Natural killer cell (primary cell): ENCODE measurements around the gene MAPK8. TPM values are rescaled to one million over a fixed set of nuclear protein-coding genes. Genes with fewer than 3 reads are reported as not detected.

ENCODE experiments used
- ATAC-seq, 3 donors: fragments of 150-1000 bp in 2 of 3; fragments of 200-7000 bp in 1 of 3; cut with Tn5 transposase; 1 replicate in 1 of 3; 2 replicates in 2 of 3; pipeline ENCODE4 v1.10.0; 2021; ENCODE audit warnings: mild to moderate bottlenecking in 2 of 3, moderate library complexity in 2 of 3
- DNase-seq, 2 donors: peaks; one replicate each; pipeline versions ENCODE4 v3.0.0 to v3.0.0-alpha.2; 2013 to 2021; ENCODE audit warnings: mixed read lengths in 1 of 2
- H3K27ac ChIP-seq: one replicate; pipeline ENCODE4 v1.5.1; 2013; ENCODE audit warnings: mild to moderate bottlenecking, low read length
- H3K27me3 ChIP-seq: one replicate; pipeline ENCODE4 v1.6.1; 2013; ENCODE audit warnings: low read length; ENCODE audit not compliant: control insufficient read depth, insufficient read depth
- H3K36me3 ChIP-seq: one replicate; pipeline ENCODE4 v1.6.1; 2013; ENCODE audit warnings: low read length; ENCODE audit not compliant: control insufficient read depth, insufficient read depth
- H3K4me1 ChIP-seq: one replicate; pipeline ENCODE4 v1.6.1; 2013; ENCODE audit warnings: low read length; ENCODE audit not compliant: control insufficient read depth, insufficient read depth
- H3K4me3 ChIP-seq: one replicate; pipeline ENCODE4 v1.5.1; 2013; ENCODE audit warnings: low read length
- H3K9me3 ChIP-seq: one replicate; pipeline ENCODE4 v1.6.1; 2013; ENCODE audit warnings: low read length; ENCODE audit not compliant: control insufficient read depth, insufficient read depth
- H3K27ac Mint-ChIP-seq, 2 donors: one replicate each; pipeline ENCODE4 v1.8.0; 2022; ENCODE audit warnings: mild to moderate bottlenecking in 2 of 2, mixed read lengths in 2 of 2, moderate library complexity in 1 of 2
- H3K27me3 Mint-ChIP-seq, 2 donors: one replicate each; pipeline ENCODE4 v1.8.0; 2022; ENCODE audit warnings: low read depth in 2 of 2, mixed read lengths in 2 of 2
- H3K36me3 Mint-ChIP-seq: one replicate; pipeline ENCODE4 v1.8.0; 2022; ENCODE audit warnings: mixed read lengths
- H3K4me1 Mint-ChIP-seq, 2 donors: one replicate each; pipeline ENCODE4 v1.8.0; 2022; ENCODE audit warnings: mixed read lengths in 2 of 2
- H3K4me3 Mint-ChIP-seq: one replicate; pipeline ENCODE4 v1.8.0; 2022; ENCODE audit warnings: mild to moderate bottlenecking, moderate library complexity, mixed read lengths
- H3K9me3 Mint-ChIP-seq, 2 donors: one replicate each; pipeline ENCODE4 v1.8.0; 2022; ENCODE audit warnings: mixed read lengths in 2 of 2
- WGBS: methylation state at CpG from one replicate; pipeline ENCODE4 v1.1.7; 2013; ENCODE audit warnings: missing lambda C conversion rate; ENCODE audit not compliant: insufficient coverage; 5-methylcytosine and 5-hydroxymethylcytosine counted together
- intact Hi-C: fragments of 100-400 bp; cut with micrococcal nuclease; formaldehyde crosslinking; loops from one replicate; pipeline ENCODE4 v1.14.2; 2022
- total RNA-seq, 4 donors: library from RNA; stranded (reverse); fragments of 120-200 nt in 1 of 4; gene quantifications; one replicate each; pipeline versions ENCODE4 v1.2.3 to v1.2.4, GENCODE V29; 2013 to 2022
- TF ChIP-seq, protein P1 (sequence below): fragments of 200-600 bp; IDR thresholded peaks from one replicate; pipeline ENCODE4 v1.8.0; 2022; ENCODE audit warnings: antibody characterized with exemption

The MAPK8 gene
- total RNA-seq, 3 donors from 2014 or later (not counting 1 experiment from before 2014, with no cell fraction given), result 37.3 to 44.5 (median 40.8) TPM

DNA sequence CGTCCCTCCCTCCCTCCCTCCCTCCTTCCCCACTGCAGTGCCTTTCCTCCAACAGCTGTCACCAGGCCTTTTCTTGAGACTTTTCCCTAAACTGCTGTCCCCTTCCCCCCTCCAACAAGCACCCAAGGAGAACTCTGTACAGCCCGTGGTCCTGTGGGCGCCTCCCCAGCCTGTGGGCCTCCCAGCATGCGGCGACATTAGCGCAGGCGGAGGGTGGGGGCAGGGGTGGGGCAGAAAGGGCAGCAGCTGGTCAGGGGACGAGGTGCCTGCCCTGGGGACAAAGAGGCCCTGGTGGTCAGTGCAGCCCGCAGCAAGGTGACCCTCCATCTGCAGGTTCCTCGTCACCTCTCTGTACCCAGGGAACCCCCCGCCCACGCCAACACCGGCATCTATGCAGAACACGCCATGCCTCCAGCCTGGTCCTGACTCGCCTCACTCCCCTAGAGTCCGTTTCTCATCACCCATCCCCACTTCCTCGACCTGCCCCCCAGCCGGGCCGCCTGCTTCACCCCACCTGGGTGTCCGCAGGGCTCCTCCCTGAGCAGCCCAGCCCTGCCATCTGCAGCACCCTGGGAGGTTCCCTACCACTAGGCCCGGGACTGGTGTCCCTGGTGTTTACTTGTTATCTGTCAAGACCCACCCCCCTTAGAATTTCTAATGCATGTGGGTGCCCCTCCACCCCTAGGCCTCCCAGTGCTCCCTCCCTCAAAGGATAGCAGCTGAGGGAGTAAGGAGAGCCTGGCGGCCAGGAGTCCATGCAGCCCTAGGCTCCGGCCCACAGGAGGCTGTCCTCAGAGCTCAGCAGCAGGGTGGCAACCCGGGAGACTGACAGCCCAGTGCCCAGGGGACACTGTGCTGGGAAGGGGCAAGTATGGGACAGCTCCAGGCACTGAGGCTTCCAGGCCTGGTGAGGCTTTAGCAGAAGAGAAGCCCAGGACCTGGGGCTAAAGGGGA lies 150.6 kb downstream of the MAPK8 start:
- Mint-ChIP-seq H3K9me3 (no peaks in the 10 kb centered on the region), H3K36me3 (no peaks in the 10 kb centered on the region), H3K27ac (no peak overlapping the region), H3K27me3 (no peaks in the 10 kb centered on the region), H3K4me3 (no peak overlapping the region), H3K4me1 (no peaks in the 10 kb centered on the region)
- TF ChIP-seq, protein P1, sequence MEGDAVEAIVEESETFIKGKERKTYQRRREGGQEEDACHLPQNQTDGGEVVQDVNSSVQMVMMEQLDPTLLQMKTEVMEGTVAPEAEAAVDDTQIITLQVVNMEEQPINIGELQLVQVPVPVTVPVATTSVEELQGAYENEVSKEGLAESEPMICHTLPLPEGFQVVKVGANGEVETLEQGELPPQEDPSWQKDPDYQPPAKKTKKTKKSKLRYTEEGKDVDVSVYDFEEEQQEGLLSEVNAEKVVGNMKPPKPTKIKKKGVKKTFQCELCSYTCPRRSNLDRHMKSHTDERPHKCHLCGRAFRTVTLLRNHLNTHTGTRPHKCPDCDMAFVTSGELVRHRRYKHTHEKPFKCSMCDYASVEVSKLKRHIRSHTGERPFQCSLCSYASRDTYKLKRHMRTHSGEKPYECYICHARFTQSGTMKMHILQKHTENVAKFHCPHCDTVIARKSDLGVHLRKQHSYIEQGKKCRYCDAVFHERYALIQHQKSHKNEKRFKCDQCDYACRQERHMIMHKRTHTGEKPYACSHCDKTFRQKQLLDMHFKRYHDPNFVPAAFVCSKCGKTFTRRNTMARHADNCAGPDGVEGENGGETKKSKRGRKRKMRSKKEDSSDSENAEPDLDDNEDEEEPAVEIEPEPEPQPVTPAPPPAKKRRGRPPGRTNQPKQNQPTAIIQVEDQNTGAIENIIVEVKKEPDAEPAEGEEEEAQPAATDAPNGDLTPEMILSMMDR, result no peak
- H3K9me3 ChIP-seq, result no peaks in the 10 kb centered on the region
- no peaks in the 10 kb centered on the region for H3K27me3 ChIP-seq
- DNase-seq, result peak in 1 of 2 donors; percentile 10
- H3K4me1 ChIP-seq, result peaks cover 5% of the 10 kb centered on the region
- intact Hi-C loops, result no loop called here
- ATAC-seq, result no peak
- no peak overlapping the region for H3K27ac ChIP-seq
- 41% methylated on average over 24 of the region's 24 CpGs for WGBS
- no peak overlapping the region for H3K4me3 ChIP-seq
- H3K36me3 ChIP-seq, result no peaks in the 10 kb centered on the region

- H3K27me3 ChIP-seq, result no peaks in the 10 kb centered on the region
- no peaks in the 10 kb centered on the region for H3K9me3 ChIP-seq
- no peaks in the 10 kb centered on the region for H3K36me3 ChIP-seq
- H3K4me1 Mint-ChIP-seq, result no peaks in the 10 kb centered on the region
- no peak overlapping the region for H3K27ac ChIP-seq
- no peak overlapping the region for H3K4me3 ChIP-seq
- no peaks in the 10 kb centered on the region for H3K9me3 Mint-ChIP-seq
- no peaks in the 10 kb centered on the region for H3K36me3 Mint-ChIP-seq
- H3K27me3 Mint-ChIP-seq, result no peaks in the 10 kb centered on the region
- no peak for ATAC-seq
- WGBS, result 61% methylated on average over 5 of the region's 5 CpGs
- TF ChIP-seq, protein P1, result no peak
- no peak overlapping the region for H3K4me3 Mint-ChIP-seq
- H3K27ac Mint-ChIP-seq, result no peak overlapping the region
- no peak for DNase-seq
- intact Hi-C loops, result no loop called here
- peaks cover 5% of the 10 kb centered on the region for H3K4me1 ChIP-seq
Observed at GRCh38 chr10:48457949-48458661, 151.6 kb downstream of the MAPK8 start.

- peaks cover 5% of the 10 kb centered on the region for H3K4me1 ChIP-seq
- Mint-ChIP-seq H3K36me3 (no peaks in the 10 kb centered on the region), H3K4me3 (no peak overlapping the region), H3K4me1 (no peaks in the 10 kb centered on the region), H3K9me3 (no peaks in the 10 kb centered on the region), H3K27ac (no peak overlapping the region), H3K27me3 (no peaks in the 10 kb centered on the region)
- no peaks in the 10 kb centered on the region for H3K9me3 ChIP-seq
- no peak overlapping the region for H3K4me3 ChIP-seq
- ATAC-seq (no peak), DNase-seq (peak in 1 of 2 donors; percentile 7)
- 75% methylated on average over 6 of the region's 6 CpGs for WGBS
- TF ChIP-seq, protein P1, result no peak
- no peaks in the 10 kb centered on the region for H3K27me3 ChIP-seq
- intact Hi-C loops, result no loop called here
- H3K27ac ChIP-seq, result no peak overlapping the region
- no peaks in the 10 kb centered on the region for H3K36me3 ChIP-seq
Observed at GRCh38 chr10:48458662-48459048, 152.2 kb downstream of the MAPK8 start.
